IPS-18c (cell line): ENCODE measurements around the gene GGN.
A peak's percentile ranks its signal among the peaks of the same experiment; 100 is the strongest.
"Not testable (repeated sequence)": the region's sequence is repeated elsewhere in the genome, so short reads cannot be mapped to it uniquely, and the experiment has no call there.

Experiments
- H3K4me3 ChIP-seq: 2 replicates; pipeline ENCODE4 v1.7.0; 2013; ENCODE audit warnings: low read depth, mild to moderate bottlenecking, low read length, moderate library complexity; ENCODE audit not compliant: insufficient read depth
- H3K9me3 ChIP-seq: one replicate; pipeline ENCODE4 v1.6.1; 2013; ENCODE audit warnings: mild to moderate bottlenecking, low read length, moderate library complexity; ENCODE audit not compliant: control insufficient read depth, insufficient read depth

The GGN gene

DNA sequence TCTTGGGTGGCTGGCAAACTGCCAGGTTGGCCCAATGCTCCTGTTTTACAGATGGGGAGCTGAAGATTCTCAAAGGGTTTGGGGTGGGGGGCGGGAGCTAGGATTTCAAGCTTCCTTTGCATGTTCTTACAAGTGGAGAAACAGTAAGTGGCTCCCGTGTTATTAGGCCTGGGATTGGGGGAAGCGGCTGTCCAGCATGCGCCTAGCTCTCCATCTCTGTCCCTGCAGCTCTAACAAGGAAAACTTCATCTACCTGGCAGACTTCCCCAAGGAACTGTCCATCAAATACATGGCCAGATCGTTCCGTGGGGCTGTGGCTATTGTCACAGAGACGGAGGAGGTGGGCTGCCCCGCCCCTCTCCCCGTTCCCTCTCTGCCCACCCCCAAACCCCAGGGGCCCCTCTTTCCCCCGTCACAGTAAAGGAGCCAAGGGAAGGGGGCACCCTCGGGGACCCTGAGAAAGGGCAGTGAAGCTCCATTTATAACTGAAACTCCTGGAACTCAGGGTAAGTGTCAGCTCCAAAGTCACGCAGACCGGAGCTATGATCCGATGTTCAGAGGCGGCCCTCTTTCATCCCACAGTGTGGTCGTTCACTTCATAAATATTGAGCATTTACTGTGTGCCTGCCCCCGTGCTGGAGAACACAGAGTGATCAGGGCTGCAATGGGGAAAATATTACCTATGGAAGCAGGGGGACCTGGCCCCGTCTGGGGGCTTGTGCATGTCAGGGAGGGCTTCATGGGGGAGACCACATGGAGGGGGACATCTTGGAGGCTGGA lies 28.4 kb downstream of the GGN start:
- Histone ChIP-seq H3K9me3 (no peaks in the 10 kb centered on the region), H3K4me3 (no peak overlapping the region)

- no peak overlapping the region for H3K4me3 ChIP-seq
Observed at GRCh38 chr19:38358071-38358470, 29.8 kb downstream of the GGN start.

GRCh38 chr19:38355728-38356725 lies 31.8 kb downstream of the GGN start:
- no peak overlapping the region for H3K4me3 ChIP-seq
- H3K9me3 ChIP-seq, result no peaks in the 10 kb centered on the region

More at GRCh38 chr19:38358071-38358470, 29.8 kb downstream of the GGN start:
- H3K9me3 ChIP-seq, result no peaks in the 10 kb centered on the region

DNA sequence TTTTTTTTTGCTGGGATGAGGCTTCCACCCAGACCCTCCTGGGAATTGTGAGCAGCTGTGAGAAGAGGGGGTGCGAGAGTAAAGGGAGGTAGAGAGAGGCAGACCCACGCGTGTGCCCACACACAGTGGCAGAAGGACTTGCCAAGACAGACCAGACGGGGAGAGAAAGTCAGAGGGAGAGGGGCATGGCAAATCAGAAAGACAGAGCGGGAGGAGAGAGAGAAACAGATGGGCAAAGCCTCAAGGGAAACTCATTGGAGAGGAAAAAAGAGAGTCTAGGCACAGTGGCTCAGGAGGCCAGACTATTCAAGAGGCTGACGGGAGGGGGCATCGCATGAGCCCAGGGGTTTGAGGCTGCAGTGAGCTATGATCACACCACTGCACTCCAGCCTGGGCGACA lies 35.2 kb downstream of the GGN start:
- no peak overlapping the region for H3K4me3 ChIP-seq
- no peaks in the 10 kb centered on the region for H3K9me3 ChIP-seq

DNA sequence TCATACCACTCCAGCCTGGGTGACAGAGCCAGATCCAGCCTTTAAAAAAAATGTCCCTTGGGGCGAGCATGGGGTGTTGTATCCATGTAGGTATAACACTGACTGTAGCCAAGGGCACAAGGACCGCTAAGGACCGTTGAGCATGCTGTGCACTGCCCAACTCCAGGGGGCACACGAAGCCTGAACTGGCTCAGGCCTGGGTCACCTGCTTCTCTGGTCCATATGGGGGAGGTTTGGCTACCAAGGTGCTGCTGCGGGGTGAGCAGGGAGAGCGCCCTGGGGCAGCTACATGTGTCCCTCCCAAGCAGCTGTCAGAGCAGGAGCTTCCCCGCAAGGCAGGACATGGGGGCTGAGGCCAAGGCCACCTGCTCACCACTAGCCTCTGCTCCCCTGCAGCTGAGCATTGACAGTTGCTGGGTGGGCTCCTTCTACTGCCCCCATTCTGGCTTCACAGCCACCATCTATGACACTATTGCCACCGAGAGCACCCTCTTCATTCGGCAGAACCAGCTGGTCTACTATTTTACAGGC lies 35.9 kb downstream of the GGN start:
- Histone ChIP-seq H3K9me3 (no peaks in the 10 kb centered on the region), H3K4me3 (no peak overlapping the region)

- Histone ChIP-seq H3K9me3 (no peaks in the 10 kb centered on the region), H3K4me3 (no peak overlapping the region)
Observed at GRCh38 chr19:38350883-38351282, 37.0 kb downstream of the GGN start.

- Histone ChIP-seq H3K9me3 (peaks cover 2% of the 10 kb centered on the region), H3K4me3 (no peak overlapping the region)
Observed at GRCh38 chr19:38346837-38347236, 41.0 kb downstream of the GGN start.

- Histone ChIP-seq H3K4me3 (no peak overlapping the region), H3K9me3 (peaks cover 5% of the 10 kb centered on the region)
Observed at GRCh38 chr19:38340927-38341326, 46.9 kb downstream of the GGN start.

DNA sequence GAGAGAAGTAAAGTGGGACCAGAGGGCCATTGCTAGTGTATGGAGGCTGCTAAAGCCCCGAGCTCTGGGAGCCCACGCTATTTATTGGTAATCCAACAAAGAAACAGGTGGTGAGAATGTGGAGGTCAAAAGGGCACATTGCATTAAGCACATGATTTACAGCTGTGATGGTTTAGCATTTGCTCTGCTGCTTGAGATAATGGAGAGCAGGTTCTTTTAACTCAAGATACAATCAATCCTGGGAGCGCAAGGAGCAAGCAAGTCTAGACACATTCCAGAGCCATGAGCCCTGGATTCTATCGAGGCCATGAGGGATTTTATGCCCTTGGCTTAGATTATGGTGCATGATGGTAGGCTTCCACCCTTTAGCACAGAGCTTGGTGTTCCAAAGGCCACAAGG lies 48.8 kb downstream of the GGN start:
- not testable (repeated sequence) for H3K9me3 ChIP-seq, H3K4me3 ChIP-seq

- peaks cover 3% of the 10 kb centered on the region for H3K9me3 ChIP-seq
- peak overlapping the region; percentile 96 for H3K4me3 ChIP-seq
Observed at GRCh38 chr19:38337360-38337653, 50.5 kb downstream of the GGN start.

GRCh38 chr19:38336638-38337359 lies 51.0 kb downstream of the GGN start:
- peaks cover 3% of the 10 kb centered on the region for H3K9me3 ChIP-seq
- peak overlapping the region; percentile 96 for H3K4me3 ChIP-seq

GRCh38 chr19:38335949-38336637 lies 51.7 kb downstream of the GGN start:
- Histone ChIP-seq H3K4me3 (peak overlapping the region; percentile 96), H3K9me3 (peaks cover 3% of the 10 kb centered on the region)
